Endodermal cell (in vitro differentiated cells): Measurements from ENCODE around the gene CLIP1. TPM values are rescaled to one million over a fixed set of nuclear protein-coding genes. Genes with fewer than 3 reads are reported as not detected.

ENCODE experiments used
- DNase-seq: peaks from one replicate; pipeline ENCODE4 v3.0.0-alpha.2; 2017
- H3K27ac ChIP-seq: 2 replicates; pipeline ENCODE4 v1.5.1; 2013; ENCODE audit warnings: mild to moderate bottlenecking, low read depth, low read length, moderate library complexity
- H3K27me3 ChIP-seq: 2 replicates; pipeline ENCODE4 v1.6.1; 2013; ENCODE audit warnings: mild to moderate bottlenecking, low read length, moderate library complexity; ENCODE audit not compliant: insufficient read depth, control insufficient read depth, poor library complexity, severe bottlenecking
- H3K36me3 ChIP-seq: 2 replicates; pipeline ENCODE4 v1.7.0; 2013; ENCODE audit warnings: mild to moderate bottlenecking, low read length, moderate library complexity; ENCODE audit not compliant: control insufficient read depth, insufficient read depth
- H3K4me1 ChIP-seq: one replicate; pipeline ENCODE4 v1.7.0; 2013; ENCODE audit warnings: low read length; ENCODE audit not compliant: control insufficient read depth, insufficient read depth
- H3K4me3 ChIP-seq: 2 replicates; pipeline ENCODE4 v1.5.1; 2013; ENCODE audit warnings: mild to moderate bottlenecking, low read length, moderate library complexity
- H3K9ac ChIP-seq: 2 replicates; pipeline ENCODE4 v1.6.1; 2013; ENCODE audit warnings: mild to moderate bottlenecking, low read length, moderate library complexity; ENCODE audit not compliant: poor library complexity, severe bottlenecking; ENCODE audit errors: extremely low read depth
- H3K9me3 ChIP-seq: 2 replicates; pipeline ENCODE4 v1.6.1; 2013; ENCODE audit warnings: mild to moderate bottlenecking, low read length, moderate library complexity; ENCODE audit not compliant: control insufficient read depth
- H3K27ac Mint-ChIP-seq: 2 replicates; pipeline ENCODE4 v1.8.0; 2020; ENCODE audit warnings: mixed read lengths
- H3K27me3 Mint-ChIP-seq: 2 replicates; pipeline ENCODE4 v1.8.0; 2021; ENCODE audit warnings: mild to moderate bottlenecking, mixed read lengths; ENCODE audit not compliant: insufficient read depth
- H3K36me3 Mint-ChIP-seq: 2 replicates; pipeline ENCODE4 v1.8.0; 2020; ENCODE audit warnings: low read depth, mixed read lengths
- H3K4me1 Mint-ChIP-seq: 2 replicates; pipeline ENCODE4 v1.8.0; 2020; ENCODE audit warnings: mixed read lengths
- H3K4me3 Mint-ChIP-seq: 2 replicates; pipeline ENCODE4 v1.8.0; 2020; ENCODE audit warnings: mild to moderate bottlenecking, moderate library complexity, mixed read lengths
- H3K9me3 Mint-ChIP-seq: 2 replicates; pipeline ENCODE4 v1.8.0; 2020; ENCODE audit warnings: mild to moderate bottlenecking, mixed read lengths
- WGBS, 2 experiments: methylation state at CpG; one replicate each; pipeline versions ENCODE4 v1.1.5 to v1.1.7; 2013; ENCODE audit warnings: missing lambda C conversion rate in 2 of 2, mixed read lengths in 1 of 2; ENCODE audit not compliant: insufficient coverage in 1 of 2, insufficient read length in 1 of 2; 5-methylcytosine and 5-hydroxymethylcytosine counted together
- total RNA-seq, 2 donors: library from RNA; stranded (reverse); fragmentation: NEBNext Ultra II Directional in 1 of 2; extraction: Animal tissue kit (Norgen Biotek cat#: 25700) in 1 of 2; gene quantifications; 2 replicates in 1 of 2; 3 replicates in 1 of 2; pipeline ENCODE4 v1.2.1, GENCODE V29; 2021
- TF ChIP-seq, protein P1 (sequence below): fragments of 200-600 bp; sonication (generic); conservative IDR thresholded peaks from 2 replicates; pipeline ENCODE4 v1.5.0; 2021; ENCODE audit warnings: antibody characterized with exemption, mild to moderate bottlenecking

The CLIP1 gene
- total RNA-seq, 2 donors from 2014 or later: 56.5 to 65.1 TPM

GRCh38 chr12:122406701-122407164 is 15.7 kb downstream of the CLIP1 start:
- Histone ChIP-seq H3K36me3 (peaks cover 17% of the 10 kb centered on the region), H3K4me1 (no peaks in the 10 kb centered on the region), H3K4me3 (no peak overlapping the region), H3K9me3 (peaks cover 12% of the 10 kb centered on the region), H3K27ac (no peak overlapping the region), H3K9ac (no peak overlapping the region), H3K27me3 (no peaks in the 10 kb centered on the region)
- DNase-seq: no peak
- Mint-ChIP-seq H3K27me3 (no peaks in the 10 kb centered on the region), H3K4me1 (peaks cover 5% of the 10 kb centered on the region), H3K36me3 (peaks cover 13% of the 10 kb centered on the region), H3K4me3 (no peak overlapping the region), H3K27ac (no peak overlapping the region), H3K9me3 (peaks cover 8% of the 10 kb centered on the region)
- WGBS, 2 experiments: 83 to 100% methylated on average over 1 to 2 of the region's 3 CpGs
- TF ChIP-seq, protein P1, sequence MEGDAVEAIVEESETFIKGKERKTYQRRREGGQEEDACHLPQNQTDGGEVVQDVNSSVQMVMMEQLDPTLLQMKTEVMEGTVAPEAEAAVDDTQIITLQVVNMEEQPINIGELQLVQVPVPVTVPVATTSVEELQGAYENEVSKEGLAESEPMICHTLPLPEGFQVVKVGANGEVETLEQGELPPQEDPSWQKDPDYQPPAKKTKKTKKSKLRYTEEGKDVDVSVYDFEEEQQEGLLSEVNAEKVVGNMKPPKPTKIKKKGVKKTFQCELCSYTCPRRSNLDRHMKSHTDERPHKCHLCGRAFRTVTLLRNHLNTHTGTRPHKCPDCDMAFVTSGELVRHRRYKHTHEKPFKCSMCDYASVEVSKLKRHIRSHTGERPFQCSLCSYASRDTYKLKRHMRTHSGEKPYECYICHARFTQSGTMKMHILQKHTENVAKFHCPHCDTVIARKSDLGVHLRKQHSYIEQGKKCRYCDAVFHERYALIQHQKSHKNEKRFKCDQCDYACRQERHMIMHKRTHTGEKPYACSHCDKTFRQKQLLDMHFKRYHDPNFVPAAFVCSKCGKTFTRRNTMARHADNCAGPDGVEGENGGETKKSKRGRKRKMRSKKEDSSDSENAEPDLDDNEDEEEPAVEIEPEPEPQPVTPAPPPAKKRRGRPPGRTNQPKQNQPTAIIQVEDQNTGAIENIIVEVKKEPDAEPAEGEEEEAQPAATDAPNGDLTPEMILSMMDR: no peak

- H3K9me3 ChIP-seq: no peaks in the 10 kb centered on the region
- H3K27me3 Mint-ChIP-seq: no peaks in the 10 kb centered on the region
- no peaks in the 10 kb centered on the region for H3K27me3 ChIP-seq
- TF ChIP-seq, protein P1: no peak
- H3K4me3 Mint-ChIP-seq: no peak overlapping the region
- H3K27ac ChIP-seq: no peak overlapping the region
- H3K27ac Mint-ChIP-seq: no peak overlapping the region
- no peak for DNase-seq
- peaks cover 22% of the 10 kb centered on the region for H3K4me1 Mint-ChIP-seq
- peaks cover 8% of the 10 kb centered on the region for H3K36me3 Mint-ChIP-seq
- H3K9me3 Mint-ChIP-seq: no peaks in the 10 kb centered on the region
- WGBS, 2 experiments: 96 to 99% methylated on average over 12 of the region's 12 CpGs
- peaks cover 8% of the 10 kb centered on the region for H3K4me1 ChIP-seq
- peaks cover 10% of the 10 kb centered on the region for H3K36me3 ChIP-seq
- no peak overlapping the region for H3K4me3 ChIP-seq
- no peak overlapping the region for H3K9ac ChIP-seq
Measured at GRCh38 chr12:122403831-122404230, 18.6 kb downstream of the CLIP1 start.

GRCh38 chr12:122403115-122403770 is 19.2 kb downstream of the CLIP1 start:
- Histone ChIP-seq H3K27me3 (no peaks in the 10 kb centered on the region), H3K27ac (no peak overlapping the region), H3K4me1 (peaks cover 8% of the 10 kb centered on the region), H3K9ac (no peak overlapping the region), H3K36me3 (peaks cover 10% of the 10 kb centered on the region), H3K9me3 (no peaks in the 10 kb centered on the region), H3K4me3 (no peak overlapping the region)
- Mint-ChIP-seq H3K36me3 (peaks cover 8% of the 10 kb centered on the region), H3K4me1 (peaks cover 22% of the 10 kb centered on the region), H3K9me3 (no peaks in the 10 kb centered on the region), H3K27me3 (no peaks in the 10 kb centered on the region), H3K27ac (peak overlapping the region; percentile 27), H3K4me3 (no peak overlapping the region)
- 90 to 96% methylated on average over 3 to 6 of the region's 6 CpGs for WGBS, 2 experiments
- TF ChIP-seq, protein P1: no peak
- no peak for DNase-seq
